HG03175 (cell line): ENCODE results near the gene PNMT.
A peak's percentile ranks its signal among the peaks of the same experiment; 100 is the strongest.

Source experiments
- ATAC-seq: cut with Tn5 transposase; IDR thresholded peaks from one replicate; pipeline ENCODE4 v1.9.1; 2021; ENCODE audit warnings: mild to moderate bottlenecking, moderate library complexity; ENCODE audit not compliant: unreplicated experiment

PNMT gene

GRCh38 chr17:39666601-39667261, 1.5 kb upstream of the PNMT start:
- ATAC-seq = no peak

- ATAC-seq = no peak
Measured at GRCh38 chr17:39667262-39667944, 850 bp upstream of the PNMT start.

GRCh38 chr17:39669897-39670735, 1.9 kb downstream of the PNMT start:
- no peak for ATAC-seq

- no peak for ATAC-seq
Measured at GRCh38 chr17:39670746-39671145, 2.5 kb downstream of the PNMT start.

GRCh38 chr17:39671651-39672521, 3.6 kb downstream of the PNMT start:
- no peak for ATAC-seq

GRCh38 chr17:39672522-39673334, 4.5 kb downstream of the PNMT start:
- no peak for ATAC-seq

GRCh38 chr17:39673335-39674081, 5.3 kb downstream of the PNMT start:
- no peak for ATAC-seq

GRCh38 chr17:39674179-39674578, 5.9 kb downstream of the PNMT start:
- no peak for ATAC-seq

GRCh38 chr17:39674702-39675389, 6.6 kb downstream of the PNMT start:
- ATAC-seq = peak; percentile 46

GRCh38 chr17:39675390-39676082, 7.3 kb downstream of the PNMT start:
- ATAC-seq = no peak

- peak; percentile 55 for ATAC-seq
Measured at GRCh38 chr17:39676198-39676819, 8.1 kb downstream of the PNMT start.

GRCh38 chr17:39677072-39677471, 8.8 kb downstream of the PNMT start:
- no peak for ATAC-seq

- ATAC-seq = no peak
Measured at GRCh38 chr17:39677542-39678339, 9.5 kb downstream of the PNMT start.

GRCh38 chr17:39678340-39679116, 10.3 kb downstream of the PNMT start:
- no peak for ATAC-seq

- ATAC-seq = no peak
Measured at GRCh38 chr17:39679521-39680192, 11.4 kb downstream of the PNMT start.
